SKM-1 treated with dmso at 0.1 percent for 144 hours (cell line): Measurements from ENCODE around the gene C11orf68.
"Not testable (repeated sequence)": the region's sequence is repeated elsewhere in the genome, so short reads cannot be mapped to it uniquely, and the experiment has no call there.

ENCODE experiments used
- DNase-seq: peaks from one replicate; lab custom pipeline; 2025; ENCODE audit not compliant: unreplicated experiment; lab: John Stamatoyannopoulos, UW

C11orf68 gene

GRCh38 chr11:65918211-65919140 lies at the start of gene C11orf68:
TSS of gene C11orf68 (minus strand) at chr11:65919062. CDS start at chr11:65919031, 31 bp downstream.
- DNase-seq, result no peak

- DNase-seq, result no peak
Measured at GRCh38 chr11:65967329-65967934, 48.6 kb upstream of the C11orf68 start.

GRCh38 chr11:65965986-65966762 lies 47.3 kb upstream of the C11orf68 start:
- DNase-seq, result no peak

- no peak for DNase-seq
Measured at GRCh38 chr11:65964906-65965305, 46.0 kb upstream of the C11orf68 start.

GRCh38 chr11:65962141-65962564 lies 43.3 kb upstream of the C11orf68 start:
- no peak for DNase-seq

GRCh38 chr11:65961267-65962140 lies 42.6 kb upstream of the C11orf68 start, which contains the start of gene SART1:
TSS of gene SART1 (plus strand) at chr11:65961734. CDS start at chr11:65961781, 47 bp downstream.
- peak; percentile 94 for DNase-seq

- DNase-seq, result no peak
Measured at GRCh38 chr11:65960824-65961266, 42.0 kb upstream of the C11orf68 start.

GRCh38 chr11:65958774-65959420 lies 40.0 kb upstream of the C11orf68 start:
- no peak for DNase-seq

- no peak for DNase-seq
Measured at GRCh38 chr11:65958291-65958690, 39.4 kb upstream of the C11orf68 start.

- no peak for DNase-seq
Measured at GRCh38 chr11:65954771-65955170, 35.9 kb upstream of the C11orf68 start.

- DNase-seq, result no peak
Measured at GRCh38 chr11:65953471-65953870, 34.6 kb upstream of the C11orf68 start.

- no peak for DNase-seq
Measured at GRCh38 chr11:65952052-65952521, 33.2 kb upstream of the C11orf68 start.

- DNase-seq, result not testable (repeated sequence)
Measured at GRCh38 chr11:65951641-65952040, 32.8 kb upstream of the C11orf68 start.

- not testable (repeated sequence) for DNase-seq
Measured at GRCh38 chr11:65950711-65951110, 31.8 kb upstream of the C11orf68 start.

GRCh38 chr11:65947603-65948125 lies 28.8 kb upstream of the C11orf68 start:
- DNase-seq, result no peak

GRCh38 chr11:65947133-65947532 lies 28.3 kb upstream of the C11orf68 start:
- DNase-seq, result no peak

- DNase-seq, result no peak
Measured at GRCh38 chr11:65946655-65947054, 27.8 kb upstream of the C11orf68 start.

- no peak for DNase-seq
Measured at GRCh38 chr11:65945941-65946558, 27.2 kb upstream of the C11orf68 start.

GRCh38 chr11:65945430-65945911 lies 26.6 kb upstream of the C11orf68 start, which contains the start of gene TSGA10IP:
TSS of gene TSGA10IP (plus strand) at chr11:65945480. CDS start at chr11:65945676, 196 bp downstream.
- no peak for DNase-seq
